Kidney (tissue), 14 donors: ENCODE data around the gene GPSM1. TPM values are rescaled to one million over a fixed set of nuclear protein-coding genes. Genes with fewer than 3 reads are reported as not detected.

Experiments used
- DNase-seq, 5 donors: peaks; one replicate each; pipeline ENCODE4 v3.0.0-alpha.2; 2013 to 2020
- FAIRE-seq: peaks from 2 replicates; lab custom pipeline; 2012; peaks lifted over from hg19 to GRCh38; lab: Jason Lieb, UNC
- H3K27ac ChIP-seq, 2 donors: one replicate each; pipeline ENCODE4 v1.7.0; 2013; ENCODE audit warnings: low read depth in 2 of 2, low read length in 2 of 2, inconsistent platforms in 1 of 2
- H3K27me3 ChIP-seq: one replicate; pipeline ENCODE4 v1.7.1; 2013; ENCODE audit warnings: low read length, inconsistent platforms; ENCODE audit not compliant: control insufficient read depth, insufficient read depth
- H3K36me3 ChIP-seq, 3 donors: one replicate each; pipeline versions ENCODE4 v1.7.0 to v1.7.1; 2013; ENCODE audit warnings: low read length in 3 of 3, control low read depth in 1 of 3, inconsistent platforms in 1 of 3; ENCODE audit not compliant: insufficient read depth in 3 of 3, control insufficient read depth in 2 of 3
- H3K4me1 ChIP-seq, 3 donors: one replicate each; pipeline versions ENCODE4 v1.7.0 to v1.7.1; 2013; ENCODE audit warnings: low read length in 3 of 3, inconsistent platforms in 1 of 3, low read depth in 1 of 3; ENCODE audit not compliant: control insufficient read depth in 2 of 3, insufficient read depth in 2 of 3
- H3K4me3 ChIP-seq, 3 donors: one replicate each; pipeline versions ENCODE4 v1.7.0 to v1.8.1; 2013; ENCODE audit warnings: low read length in 3 of 3, control low read depth in 1 of 3, inconsistent platforms in 1 of 3
- H3K9ac ChIP-seq, 3 donors: one replicate each; pipeline versions ENCODE4 v1.7.0 to v1.7.1; 2013; ENCODE audit warnings: low read length in 3 of 3, control low read depth in 1 of 3, inconsistent platforms in 1 of 3
- H3K9me3 ChIP-seq, 3 donors: one replicate each; pipeline versions ENCODE4 v1.7.0 to v1.7.1; 2013; ENCODE audit warnings: low read length in 3 of 3, control low read depth in 1 of 3, inconsistent platforms in 1 of 3; ENCODE audit not compliant: control insufficient read depth in 2 of 3, insufficient read depth in 1 of 3
- intact Hi-C: fragments of 100-400 bp; cut with DNase I; formaldehyde crosslinking; loops from one replicate; pipeline ENCODE4 v1.11.1; 2022
- polyA plus RNA-seq: library from polyadenylated mRNA; stranded (reverse); fragments of 350-450 nt; fragmentation: Illumina TruSeq; extraction: RNeasy Lipid Tissue Mini Kit (QIAGEN cat#74804); gene quantifications from one replicate; pipeline ENCODE4 v1.2.3, GENCODE V29; 2014; ENCODE audit warnings: low read depth, low replicate concordance; ENCODE audit not compliant: insufficient read depth
- total RNA-seq: library from RNA; stranded (reverse); fragmentation: NEBNext Ultra II Directional; extraction: Animal tissue kit (Norgen Biotek cat#: 25700); gene quantifications from one replicate; pipeline ENCODE4 v1.2.1, GENCODE V29; 2021
- TF ChIP-seq, protein P1 (sequence below): IDR thresholded peaks from 3 replicates; pipeline ENCODE4 v1.5.1; 2012; ENCODE audit warnings: mild to moderate bottlenecking, moderate library complexity, borderline replicate concordance; ENCODE audit not compliant: insufficient read depth; ENCODE audit errors: extremely low read depth
- donor health status: control.
- donor health status: control.
- donor health status: control.
- donor health status: control.
- donor health status: control.
- donor health status: DM: yes; HTN: yes; CAD: no.
- donor health status: Normal renal cell carcinoma (clear cell type).

GPSM1 gene
- total and polyA plus RNA-seq, 2 donors from 2014 or later = 11.6 to 11.9 TPM

DNA sequence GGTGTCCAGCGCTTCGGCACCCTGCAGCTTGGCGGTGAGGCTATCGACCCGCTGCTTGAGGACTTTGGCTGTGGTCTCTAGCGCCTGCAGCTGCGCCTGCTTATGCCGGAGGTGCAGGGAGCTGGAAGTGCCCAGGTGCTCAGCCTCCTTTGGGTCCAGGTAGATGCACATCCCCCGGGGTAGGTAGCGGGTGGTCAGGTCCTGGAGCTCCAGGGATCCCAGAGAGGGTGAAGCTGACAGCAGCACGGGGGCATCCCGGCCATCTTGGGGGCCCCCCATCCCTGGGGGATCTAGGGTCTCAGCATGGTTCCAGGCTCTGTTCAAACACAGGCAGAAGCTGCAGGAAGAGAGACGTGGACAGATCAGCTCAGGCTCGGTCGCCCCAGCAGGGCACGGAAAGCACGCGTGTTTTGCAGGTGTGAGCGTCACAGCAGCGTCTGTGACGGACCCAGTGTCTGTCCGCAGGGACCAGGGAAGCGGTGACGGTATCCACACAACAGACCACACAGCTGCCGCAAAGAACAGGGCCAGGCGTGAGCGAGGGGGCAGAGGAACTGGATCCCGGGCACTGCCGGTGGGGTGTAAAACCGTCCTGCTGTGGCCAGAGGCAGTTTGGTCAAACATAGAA, 40.9 kb upstream of the GPSM1 start:
- intact Hi-C loops = no loop called here
- Histone ChIP-seq H3K4me3 (no peak overlapping the region), H3K27me3 (no peaks in the 10 kb centered on the region), H3K36me3 (no peaks in the 10 kb centered on the region), H3K27ac (no peak overlapping the region), H3K9me3 (no peaks in the 10 kb centered on the region), H3K9ac (no peak overlapping the region), H3K4me1 (peaks cover 0 to 4% (median 0%) of the 10 kb centered on the region in 3 donors)
- TF ChIP-seq, protein P1, sequence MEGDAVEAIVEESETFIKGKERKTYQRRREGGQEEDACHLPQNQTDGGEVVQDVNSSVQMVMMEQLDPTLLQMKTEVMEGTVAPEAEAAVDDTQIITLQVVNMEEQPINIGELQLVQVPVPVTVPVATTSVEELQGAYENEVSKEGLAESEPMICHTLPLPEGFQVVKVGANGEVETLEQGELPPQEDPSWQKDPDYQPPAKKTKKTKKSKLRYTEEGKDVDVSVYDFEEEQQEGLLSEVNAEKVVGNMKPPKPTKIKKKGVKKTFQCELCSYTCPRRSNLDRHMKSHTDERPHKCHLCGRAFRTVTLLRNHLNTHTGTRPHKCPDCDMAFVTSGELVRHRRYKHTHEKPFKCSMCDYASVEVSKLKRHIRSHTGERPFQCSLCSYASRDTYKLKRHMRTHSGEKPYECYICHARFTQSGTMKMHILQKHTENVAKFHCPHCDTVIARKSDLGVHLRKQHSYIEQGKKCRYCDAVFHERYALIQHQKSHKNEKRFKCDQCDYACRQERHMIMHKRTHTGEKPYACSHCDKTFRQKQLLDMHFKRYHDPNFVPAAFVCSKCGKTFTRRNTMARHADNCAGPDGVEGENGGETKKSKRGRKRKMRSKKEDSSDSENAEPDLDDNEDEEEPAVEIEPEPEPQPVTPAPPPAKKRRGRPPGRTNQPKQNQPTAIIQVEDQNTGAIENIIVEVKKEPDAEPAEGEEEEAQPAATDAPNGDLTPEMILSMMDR = no peak
- DNase-seq = peak in 1 of 5 donors; percentile 71
- FAIRE-seq = no peak

- no peaks in the 10 kb centered on the region for H3K9me3 ChIP-seq
- intact Hi-C loops = no loop called here
- H3K36me3 ChIP-seq = no peaks in the 10 kb centered on the region
- no peak overlapping the region for H3K9ac ChIP-seq
- H3K27me3 ChIP-seq = no peaks in the 10 kb centered on the region
- TF ChIP-seq, protein P1 = no peak
- H3K27ac ChIP-seq = no peak overlapping the region
- DNase-seq = peak in 1 of 5 donors; percentile 41
- FAIRE-seq = no peak
- no peak overlapping the region for H3K4me3 ChIP-seq
- peaks cover 0 to 4% (median 0%) of the 10 kb centered on the region in 3 donors for H3K4me1 ChIP-seq
Measured at GRCh38 chr9:136286987-136287379, 40.4 kb upstream of the GPSM1 start.

DNA sequence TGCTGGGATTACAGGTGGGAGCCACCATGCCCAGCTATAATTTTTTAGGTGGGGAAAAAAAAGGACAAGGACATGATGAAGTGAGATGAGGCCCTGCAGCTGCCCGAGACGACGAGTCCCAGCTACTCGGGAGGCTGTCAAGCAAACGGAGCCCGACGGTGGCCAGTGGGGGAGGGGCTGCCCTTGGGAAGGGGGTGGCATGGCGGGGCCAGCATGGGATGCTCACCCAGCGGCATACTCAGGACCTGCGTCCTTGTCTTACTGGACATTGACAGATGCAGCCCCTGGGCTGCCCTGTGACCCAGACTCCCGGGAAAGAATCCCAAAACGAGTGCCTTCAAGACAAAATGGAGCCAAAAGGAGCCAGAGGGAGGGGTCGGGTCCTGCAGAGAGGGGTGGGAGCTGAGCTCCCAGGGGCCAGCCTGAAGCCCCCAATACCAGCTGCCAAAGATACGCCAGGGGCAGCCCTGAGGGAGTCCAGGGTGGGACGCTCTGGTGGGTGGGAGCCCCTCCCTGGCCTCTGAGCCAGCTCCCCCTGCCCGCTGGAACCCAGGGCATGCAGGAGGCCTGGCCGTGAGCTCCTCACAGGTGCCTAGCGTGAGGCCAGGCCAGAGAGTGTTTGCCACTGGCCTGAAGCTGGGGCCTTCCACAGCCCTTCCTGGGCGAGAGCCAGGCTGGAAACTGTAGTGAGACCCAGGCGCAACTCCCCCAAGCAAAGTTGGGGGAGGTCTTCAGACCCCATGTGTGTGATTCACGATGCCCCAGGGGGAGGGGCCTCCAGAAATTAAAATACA, 39.2 kb upstream of the GPSM1 start:
- H3K9me3 ChIP-seq = no peaks in the 10 kb centered on the region
- TF ChIP-seq, protein P1 = no peak
- no peaks in the 10 kb centered on the region for H3K27me3 ChIP-seq
- H3K4me1 ChIP-seq = peaks cover 0 to 3% (median 0%) of the 10 kb centered on the region in 3 donors
- DNase-seq = peak in 1 of 5 donors; percentile 53
- H3K36me3 ChIP-seq = no peaks in the 10 kb centered on the region
- intact Hi-C loops = no loop called here
- no peak overlapping the region for H3K9ac ChIP-seq
- no peak for FAIRE-seq
- no peak overlapping the region for H3K27ac ChIP-seq
- H3K4me3 ChIP-seq = no peak overlapping the region
